GM21619 (cell line): ENCODE results near the gene MTA1.
A peak's percentile ranks its signal among the peaks of the same experiment; 100 is the strongest.

ENCODE experiments used
- ATAC-seq: cut with Tn5 transposase; IDR thresholded peaks from one replicate; pipeline ENCODE4 v1.9.1; 2021; ENCODE audit not compliant: unreplicated experiment

The MTA1 gene

DNA sequence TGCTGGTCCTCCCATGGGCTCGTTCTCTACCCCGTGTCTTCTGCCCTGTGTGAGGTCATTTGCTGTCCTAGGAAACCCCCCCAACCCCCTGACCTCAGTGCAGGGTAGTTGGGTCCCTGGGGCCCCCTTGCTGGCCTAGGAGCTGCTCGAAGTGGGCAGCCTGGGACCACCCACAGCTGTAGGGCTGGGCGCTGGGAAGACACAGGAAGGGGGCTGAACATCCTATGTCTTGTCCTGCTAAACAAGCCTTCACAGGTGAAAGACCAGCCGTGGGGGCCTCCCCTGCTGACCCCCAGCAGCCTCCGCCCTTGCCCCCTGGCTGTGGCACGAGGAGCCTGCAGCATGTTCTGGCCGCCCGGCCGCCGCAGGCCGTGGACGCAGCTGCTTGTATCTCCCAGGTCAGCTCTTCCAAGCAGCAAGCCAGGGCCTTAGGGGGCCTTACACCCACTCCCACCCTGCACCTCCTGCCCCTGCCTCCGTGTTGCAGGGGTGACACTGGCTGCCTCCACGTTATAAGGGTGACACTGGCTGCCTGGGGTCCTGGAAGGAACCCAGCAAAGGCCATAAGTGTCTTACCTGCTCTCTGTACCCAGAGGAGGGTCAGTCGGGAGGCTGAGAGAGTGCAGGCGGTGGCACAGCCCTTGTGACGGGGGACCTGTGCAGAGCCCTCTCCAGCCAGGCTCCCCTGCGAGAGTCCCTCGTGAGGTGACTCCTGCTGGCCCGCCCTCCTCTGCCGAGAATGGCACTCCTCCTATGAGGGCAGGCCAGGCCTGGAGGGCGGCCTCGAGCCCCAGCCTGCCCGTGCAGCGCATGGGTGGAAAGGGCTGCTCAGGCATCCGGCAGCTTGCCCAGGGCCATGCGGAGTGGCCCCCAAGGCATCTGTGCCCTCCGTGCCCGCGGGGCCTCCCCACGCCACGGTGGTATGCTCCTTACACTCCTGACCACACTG, 32.8 kb upstream of the MTA1 start:
- no peak for ATAC-seq

DNA sequence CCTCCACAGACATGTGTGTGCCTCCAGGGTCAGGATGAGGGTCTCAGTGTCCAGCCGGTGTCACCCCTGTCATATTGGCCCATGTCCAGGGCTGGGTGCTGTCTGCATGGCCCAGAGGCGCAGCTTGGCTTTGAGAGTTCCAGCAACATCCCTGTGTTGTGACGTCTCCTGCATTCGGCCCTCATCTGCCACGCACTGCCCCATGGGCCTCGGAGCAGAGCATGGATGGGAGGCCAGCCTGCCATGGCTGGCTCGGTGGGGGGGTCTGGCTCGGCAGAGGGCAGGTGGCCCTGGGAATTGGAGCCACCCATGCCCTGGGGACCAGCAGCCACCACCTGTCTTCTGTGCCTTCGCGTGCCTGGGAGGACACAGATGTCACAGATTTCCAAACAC, 32.1 kb upstream of the MTA1 start:
- no peak for ATAC-seq

DNA sequence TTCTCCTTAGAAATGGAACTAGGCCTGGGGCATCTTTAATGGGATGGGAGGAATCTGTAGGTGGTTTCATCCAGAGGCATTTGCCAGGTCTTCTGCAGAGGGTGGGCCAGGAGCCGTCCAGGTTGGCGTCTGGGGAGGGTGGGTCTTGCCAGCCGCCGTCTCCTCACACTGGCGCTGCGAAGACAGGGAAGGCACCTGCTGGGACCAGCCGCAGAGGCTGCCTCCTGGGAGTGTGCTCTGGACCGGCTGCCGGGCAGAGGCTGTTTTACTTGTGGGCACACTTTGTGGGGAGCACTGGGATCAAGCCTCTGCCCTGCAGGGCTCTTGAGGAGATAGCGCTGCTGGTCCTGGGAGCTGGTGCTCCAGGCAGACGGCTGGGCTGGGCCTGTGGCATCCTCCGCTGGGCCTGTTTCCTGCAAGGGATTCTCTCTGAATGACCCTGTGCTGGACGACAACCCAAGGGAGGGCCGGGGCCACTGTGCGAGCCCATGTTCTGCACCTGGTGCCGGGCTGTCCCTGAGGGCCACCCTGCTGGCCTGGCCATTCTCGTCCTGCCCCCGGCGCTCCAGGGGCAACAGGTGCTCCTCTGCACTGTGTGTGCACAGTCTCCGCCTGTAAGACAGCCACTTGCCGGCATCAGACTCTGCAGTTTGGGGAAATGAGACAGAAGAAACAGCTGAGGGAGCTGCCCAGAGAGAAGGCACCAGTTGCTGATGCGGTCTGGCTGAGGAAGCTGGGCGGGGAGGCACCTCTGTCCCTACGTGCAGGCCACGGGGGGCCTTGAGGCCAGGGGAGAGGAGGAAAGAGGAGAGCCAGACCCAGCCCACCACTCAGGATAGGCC, 31.3 kb upstream of the MTA1 start:
- no peak for ATAC-seq

DNA sequence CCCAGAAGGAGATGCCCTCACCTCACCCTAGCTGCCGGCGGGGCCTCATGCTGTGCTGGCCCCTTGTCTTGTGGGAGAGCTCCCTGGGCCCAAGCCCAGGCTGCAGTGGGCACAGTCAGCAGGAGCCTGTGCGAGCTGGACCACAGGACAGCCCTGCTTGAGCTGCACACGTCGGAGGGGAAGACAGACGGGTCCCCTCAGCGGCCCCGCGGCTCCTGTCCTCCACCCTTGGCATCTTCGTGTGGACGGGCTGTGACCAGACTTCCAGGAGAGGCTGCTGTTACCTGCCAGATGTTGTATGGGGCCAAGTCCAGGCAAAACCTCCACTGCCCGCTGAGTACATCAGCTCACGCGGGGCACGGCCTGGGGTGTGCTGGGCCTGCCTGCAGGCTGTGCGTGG, 30.7 kb upstream of the MTA1 start:
- no peak for ATAC-seq

DNA sequence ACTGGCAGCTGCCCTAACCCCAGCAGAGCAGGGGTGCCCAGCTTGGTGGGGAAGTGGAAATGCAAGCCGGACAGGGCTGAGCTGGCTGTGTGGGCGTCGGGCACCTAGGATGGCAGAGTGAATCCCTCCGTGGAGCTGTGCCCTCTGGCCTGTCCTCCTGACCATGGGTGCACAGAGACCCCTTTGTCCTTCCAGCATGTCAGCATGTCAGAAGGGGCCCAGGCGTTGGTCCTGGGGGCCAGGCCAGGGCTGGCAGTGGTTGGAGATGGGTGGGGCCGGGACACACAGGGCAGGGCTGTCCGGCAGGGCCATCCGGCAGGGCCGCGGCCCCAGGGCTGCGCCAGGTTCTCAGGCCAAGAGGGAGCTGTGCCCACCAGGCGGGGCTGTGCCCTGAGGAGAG, 30.1 kb upstream of the MTA1 start:
- no peak for ATAC-seq

DNA sequence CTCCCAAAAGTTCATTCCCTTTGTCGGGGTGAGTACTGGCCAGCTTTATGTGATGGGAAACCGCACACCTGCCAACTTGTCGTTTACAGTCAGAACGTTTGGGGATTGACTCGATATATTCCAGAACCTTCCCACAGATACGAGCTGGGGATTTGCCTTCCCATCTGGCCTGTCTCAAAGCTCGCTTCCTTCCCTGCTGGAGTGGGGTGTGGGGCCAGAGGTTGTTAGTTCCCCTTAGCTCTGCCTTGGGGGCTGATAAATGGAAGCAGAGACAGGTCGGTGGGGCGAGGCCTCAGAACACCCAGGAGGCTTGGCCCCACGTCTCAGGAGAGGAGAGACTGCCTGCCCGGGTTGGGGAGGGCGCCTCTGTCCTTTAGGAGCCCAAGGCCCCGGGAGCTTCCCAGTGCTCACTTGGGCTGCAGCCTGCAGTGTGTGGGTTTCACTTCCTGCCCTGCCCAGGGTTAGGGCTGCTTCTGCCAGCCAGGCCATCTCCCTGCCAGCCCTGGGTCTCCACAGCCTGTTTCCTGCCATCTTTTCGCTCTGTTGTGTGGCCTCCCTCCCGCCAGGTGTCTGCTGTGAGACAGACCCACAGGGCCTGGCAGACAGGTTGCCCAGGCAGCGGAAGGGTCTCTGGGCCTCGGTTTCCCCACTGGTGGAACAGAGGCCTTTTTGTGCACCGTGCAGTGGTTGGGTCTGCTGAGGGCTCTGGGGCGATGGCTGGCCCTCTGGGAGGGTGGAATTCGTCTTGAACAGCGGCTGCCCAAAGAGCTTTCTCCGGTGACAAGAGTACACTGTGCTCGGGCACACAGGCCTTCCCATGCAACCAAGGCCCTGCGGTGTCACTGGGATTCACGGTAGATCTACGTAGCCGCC, 29.4 kb upstream of the MTA1 start:
- ATAC-seq: no peak

DNA sequence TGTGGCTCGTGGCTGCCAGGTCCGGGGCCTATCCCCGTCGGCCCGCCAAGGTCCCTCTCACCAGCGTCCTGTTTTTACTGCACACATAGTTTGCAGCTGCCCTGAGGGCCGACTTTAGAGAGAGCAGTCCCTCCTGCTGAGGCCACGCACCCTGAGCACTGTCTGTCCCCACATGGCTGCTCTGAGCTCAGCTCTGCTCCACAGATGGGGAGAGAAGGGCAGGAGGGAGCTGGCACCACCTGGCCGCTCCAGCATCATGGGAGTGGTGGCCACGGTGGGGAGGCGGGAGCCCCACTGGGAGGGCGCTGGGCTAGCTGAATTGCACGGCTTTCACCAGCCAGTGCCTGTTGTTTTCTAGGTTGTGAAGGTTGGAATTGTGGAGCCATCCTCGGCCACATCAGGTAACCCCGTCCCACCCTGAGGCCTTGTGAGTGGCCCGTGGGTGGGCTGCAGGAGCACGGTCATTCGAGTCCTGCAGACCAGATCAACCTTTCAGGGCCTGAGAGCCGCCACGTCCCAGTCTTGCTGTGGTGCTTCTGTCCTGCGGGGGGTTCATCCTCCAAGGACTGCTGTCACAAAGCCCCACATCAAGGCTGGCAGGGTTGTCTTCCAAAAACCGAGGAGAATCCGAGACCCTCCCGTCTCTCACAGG, 28.7 kb upstream of the MTA1 start:
- ATAC-seq: no peak

DNA sequence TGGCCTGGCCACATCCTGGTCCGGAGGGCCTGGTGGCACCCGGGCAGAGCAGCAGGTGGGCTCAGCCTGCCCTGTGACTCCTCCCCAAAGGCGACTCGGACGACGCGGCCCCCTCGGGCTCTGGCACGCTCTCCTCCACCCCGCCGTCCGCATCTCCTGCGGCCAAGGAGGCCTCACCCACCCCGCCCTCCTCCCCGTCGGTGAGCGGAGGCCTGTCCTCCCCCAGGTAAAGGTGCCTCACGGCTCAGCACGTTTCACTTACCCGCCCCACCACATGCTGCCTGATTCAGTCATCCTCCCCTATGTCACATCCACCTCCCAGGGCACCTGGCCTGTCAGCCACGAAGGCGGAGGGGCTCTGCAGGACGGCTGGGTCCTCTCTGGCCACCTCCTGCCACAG, 28.1 kb upstream of the MTA1 start:
- ATAC-seq: no peak

DNA sequence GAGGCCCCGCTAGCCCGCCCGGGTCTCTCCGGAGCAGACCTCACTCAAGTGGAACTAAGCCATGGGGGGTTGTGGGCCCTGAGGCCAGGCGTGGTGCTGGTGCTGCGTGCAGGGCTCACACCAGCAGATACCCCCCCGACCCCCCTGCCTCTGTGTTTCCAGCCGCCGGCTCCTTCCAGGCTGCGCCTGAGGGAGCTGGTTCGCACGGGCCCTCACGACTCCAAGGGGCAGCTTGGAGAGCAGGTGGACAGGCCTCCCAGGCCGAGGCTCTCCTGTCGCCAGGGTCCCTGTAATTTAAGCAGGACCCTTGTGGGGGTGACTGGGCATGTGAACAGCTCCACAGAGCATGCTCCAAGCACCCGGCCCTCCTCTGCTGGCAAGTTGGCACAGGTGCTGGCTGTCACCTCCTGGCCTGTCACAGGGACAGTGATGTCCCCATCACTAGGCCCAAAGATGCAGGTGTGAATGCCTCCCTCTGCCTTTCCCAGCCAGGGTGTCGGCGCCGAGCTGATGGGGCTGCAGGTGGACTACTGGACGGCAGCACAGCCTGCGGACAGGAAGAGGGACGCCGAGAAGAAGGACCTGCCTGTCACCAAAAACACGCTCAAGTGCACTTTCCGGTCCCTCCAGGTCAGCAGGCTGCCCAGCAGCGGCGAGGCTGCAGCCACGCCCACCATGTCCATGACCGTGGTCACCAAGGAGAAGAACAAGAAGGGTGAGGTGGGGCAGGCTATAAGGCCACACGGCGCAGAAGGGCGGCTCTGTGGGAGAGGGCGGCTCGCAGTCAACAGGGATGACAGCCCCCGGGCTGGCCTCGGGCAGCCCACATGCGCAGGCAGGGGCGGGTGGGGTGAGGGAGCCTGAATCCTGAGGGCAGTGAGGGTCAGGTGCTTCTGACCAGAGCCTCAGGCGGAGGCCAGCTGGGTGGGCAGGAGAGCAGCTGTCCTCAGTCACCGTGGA, 27.2 kb upstream of the MTA1 start:
- ATAC-seq: no peak

DNA sequence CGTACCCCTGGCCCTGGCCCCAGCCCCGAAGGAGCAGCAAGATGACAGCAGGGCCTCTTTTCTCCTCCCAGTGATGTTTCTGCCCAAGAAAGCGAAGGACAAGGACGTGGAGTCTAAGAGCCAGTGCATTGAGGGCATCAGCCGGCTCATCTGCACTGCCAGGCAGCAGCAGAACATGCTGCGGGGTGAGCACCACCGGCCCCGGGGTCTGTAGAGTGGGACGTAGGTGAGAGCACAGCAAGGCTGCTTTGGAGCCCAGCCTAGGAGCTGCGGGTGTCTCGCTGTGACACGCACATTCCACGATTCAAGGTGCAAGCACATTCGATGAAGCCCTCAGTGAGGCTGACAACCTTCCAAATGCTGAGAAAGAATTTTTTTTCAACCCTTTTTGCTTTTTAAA, 26.5 kb upstream of the MTA1 start:
- no peak for ATAC-seq

DNA sequence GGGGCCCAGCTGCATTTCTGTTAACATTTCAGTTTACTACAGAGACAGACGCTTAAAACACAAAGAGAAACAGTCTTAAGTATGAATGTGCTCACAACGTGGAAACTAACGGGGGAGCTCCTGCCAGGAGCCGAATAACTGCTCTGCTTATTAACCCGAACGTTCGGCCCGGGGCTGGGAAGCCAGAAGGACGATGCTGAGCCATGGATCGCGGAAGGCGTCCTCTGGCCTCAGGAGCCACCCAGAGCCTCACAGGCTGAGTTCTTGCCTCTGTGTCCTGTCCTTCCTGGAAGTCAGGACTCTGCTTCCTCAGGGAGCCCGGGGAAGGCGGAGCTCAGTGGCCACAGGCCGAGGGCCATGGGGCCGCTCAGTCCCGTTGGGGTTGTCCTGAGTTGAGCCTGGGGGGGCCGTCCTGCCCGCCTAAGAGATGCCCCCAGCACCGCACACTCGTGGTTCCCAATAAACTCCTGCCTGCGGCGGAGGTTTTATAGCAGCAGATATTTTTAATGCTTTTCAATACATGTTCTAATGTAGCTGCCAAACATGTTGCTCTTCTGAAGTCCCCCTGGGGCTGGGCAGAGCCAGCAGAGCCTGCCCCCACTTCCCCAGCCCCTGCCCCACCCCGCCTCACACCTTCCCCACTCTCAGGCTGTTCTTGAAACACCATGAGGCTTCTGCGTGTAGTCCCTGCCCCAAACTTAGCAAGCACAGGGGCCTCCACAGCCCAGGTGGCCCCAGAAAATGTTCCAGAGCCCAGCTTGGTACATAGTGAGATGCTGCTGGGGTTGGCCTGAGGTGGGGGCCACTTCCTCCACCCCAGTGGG, 24.7 kb upstream of the MTA1 start:
- ATAC-seq: no peak

DNA sequence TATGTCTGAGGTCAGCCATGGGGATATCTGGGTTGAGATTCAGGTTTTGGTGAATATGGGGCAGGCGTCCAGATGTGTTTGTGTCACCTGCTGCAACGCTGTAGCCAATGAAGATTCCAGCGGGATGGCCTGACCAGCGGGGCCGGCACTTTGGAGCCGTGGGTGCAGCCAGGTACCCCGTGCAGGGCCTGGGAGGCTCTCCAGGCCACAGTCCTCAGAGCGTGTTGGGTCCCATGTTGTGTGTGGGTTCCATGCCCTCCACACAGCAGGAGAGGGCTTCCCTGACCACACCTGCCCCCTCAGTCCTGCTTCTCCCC, 24.1 kb upstream of the MTA1 start:
- no peak for ATAC-seq

DNA sequence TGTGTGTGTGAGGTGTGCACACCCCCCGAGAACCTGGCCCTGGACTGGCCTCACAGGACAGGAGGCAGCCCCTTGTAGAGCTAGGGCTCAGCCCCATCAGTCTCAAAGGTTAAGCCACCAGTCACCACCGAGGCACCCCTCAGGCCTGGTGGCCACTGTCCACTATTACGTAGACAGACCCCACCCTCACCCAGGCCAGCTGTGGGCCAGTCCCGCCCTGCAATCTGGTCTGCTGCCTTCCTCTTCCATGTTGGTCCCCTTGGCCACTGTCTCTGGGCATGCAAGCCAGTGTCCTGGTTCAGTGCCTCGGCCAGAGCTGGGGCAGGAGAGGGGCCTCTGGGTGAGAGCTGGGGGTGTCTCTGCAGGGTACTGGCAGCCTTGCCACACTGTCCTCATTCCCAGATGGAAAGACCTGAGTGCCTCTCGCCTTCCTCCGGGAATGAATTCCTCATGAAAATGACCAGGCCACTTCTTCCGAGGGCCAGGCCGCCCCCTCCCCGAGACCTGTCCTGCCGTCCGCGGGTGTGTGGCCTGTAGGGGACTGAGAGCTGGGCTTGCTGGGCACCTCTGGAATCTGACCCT, 22.2 kb upstream of the MTA1 start:
- no peak for ATAC-seq

DNA sequence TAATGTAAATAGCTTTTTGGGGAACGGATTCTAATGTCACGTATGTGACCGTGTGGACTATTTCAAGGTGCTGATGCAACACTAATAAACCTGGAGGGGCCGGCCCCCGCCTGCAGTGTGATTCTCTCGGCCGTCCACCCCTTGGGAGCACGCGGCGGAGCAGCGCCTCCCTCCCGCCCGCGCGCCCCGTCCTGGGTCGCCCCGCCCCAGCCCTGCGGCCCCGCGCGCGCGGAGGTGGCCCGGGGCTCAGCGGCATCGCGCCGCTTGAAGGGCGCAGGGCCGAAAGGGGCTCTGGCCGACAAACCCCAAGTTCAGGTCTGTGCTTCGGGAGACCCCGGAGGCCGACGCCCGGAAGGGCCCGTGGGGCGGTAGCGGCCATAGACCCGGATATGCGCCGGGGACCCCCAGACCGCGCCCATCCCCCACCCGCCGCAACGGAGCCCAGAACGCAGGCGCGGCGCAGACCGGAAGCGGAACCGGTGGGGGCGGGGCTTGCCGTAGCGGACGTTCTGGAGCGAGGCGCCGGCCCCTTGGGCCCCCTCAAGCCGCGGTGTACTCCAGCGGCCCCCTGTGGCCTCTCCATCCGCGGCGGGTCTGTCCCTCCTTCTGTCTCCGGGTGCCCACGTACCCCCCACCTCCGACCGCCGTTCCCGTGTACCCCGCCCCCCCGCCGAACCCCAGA, 21.4 kb upstream of the MTA1 start, which contains the start of gene TEX22:
TSS of gene TEX22 (plus strand) at position 495 of the 682 bp plus-strand sequence. CDS start 803 bp downstream, outside the sequence.
- ATAC-seq: peak; percentile 70

DNA sequence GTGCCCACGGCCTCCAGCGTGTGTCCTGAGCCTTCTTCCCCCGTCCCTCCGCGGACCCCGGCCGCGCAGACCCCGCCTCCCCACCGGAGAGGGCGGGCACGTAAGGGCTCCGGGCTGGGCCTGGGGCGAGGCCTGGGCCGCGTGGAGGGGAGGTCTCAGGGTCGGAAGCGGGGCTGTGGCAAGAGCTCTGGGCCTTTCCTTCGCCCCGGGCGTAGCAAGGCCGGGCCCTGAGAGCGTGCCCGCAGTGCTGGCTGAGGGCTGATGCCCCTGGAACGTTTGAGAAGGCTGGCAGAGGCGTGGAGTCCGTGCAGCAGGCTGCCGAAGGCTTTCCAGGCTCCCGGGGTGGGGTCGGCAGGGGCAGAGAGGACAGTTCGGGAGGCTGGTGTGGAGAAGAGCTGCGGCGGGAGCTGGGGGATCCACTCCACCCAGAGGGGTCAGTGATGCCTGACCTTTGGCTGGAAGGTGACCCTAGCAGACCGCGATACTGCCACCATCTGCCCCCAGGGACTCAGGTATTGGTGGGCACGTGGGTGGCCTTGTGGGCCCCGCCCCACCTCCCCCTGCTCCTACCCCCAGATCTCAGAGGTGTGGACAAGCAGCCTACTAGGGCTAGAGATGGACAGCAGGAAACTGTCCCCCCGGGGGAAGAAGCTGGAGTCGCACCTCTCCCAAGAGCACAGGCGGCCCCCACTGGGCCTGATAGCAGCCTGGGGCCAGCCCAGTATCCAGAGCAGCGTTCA, 20.7 kb upstream of the MTA1 start:
- ATAC-seq: peak; percentile 39

DNA sequence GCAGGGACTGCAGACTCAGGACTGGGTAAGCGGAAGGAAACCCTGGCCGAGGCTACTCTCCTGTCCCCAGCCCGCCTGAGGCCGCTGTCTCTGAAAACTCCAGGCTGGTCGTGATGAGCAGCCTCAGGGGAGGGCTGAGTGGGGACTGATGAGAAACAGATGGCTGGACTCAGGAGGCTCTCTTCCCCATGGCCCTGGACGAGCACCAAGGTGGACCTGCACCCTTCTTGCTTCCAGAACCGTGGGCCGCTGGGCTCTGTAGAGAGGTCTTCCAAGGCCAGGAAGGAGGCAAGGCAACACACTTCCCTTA, 20.2 kb upstream of the MTA1 start:
- no peak for ATAC-seq

DNA sequence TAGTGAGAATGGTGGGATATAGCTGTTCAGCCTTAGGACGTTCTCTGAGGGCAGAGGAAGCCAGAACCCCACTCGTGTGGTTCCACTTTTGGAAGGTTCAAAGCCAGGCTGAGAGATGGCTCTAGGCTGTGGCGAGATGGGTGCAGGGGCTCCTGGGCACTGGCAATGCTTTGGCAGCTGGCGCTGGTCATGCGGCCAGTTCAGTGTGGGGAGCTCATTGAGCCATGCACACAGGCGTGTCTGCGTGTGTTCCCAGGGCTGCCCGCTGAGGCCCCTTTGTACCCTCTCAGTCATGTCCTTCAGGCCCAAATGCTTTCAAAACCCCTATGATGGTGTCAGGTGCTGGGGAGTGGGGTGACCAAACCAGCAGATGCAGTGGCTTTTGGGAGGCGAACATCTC, 19.6 kb upstream of the MTA1 start:
- no peak for ATAC-seq
